Activated B cell treated with CpG ODN at 0.5 μM for 24 hours (primary cell): Measurements from ENCODE around the gene FXR1. TPM values are rescaled to one million over a fixed set of nuclear protein-coding genes. Genes with fewer than 3 reads are reported as not detected.

Experiments used
- ATAC-seq: fragments of 200-7000 bp; cut with Tn5 transposase; one replicate; pipeline ENCODE4 v1.10.0; 2021; ENCODE audit warnings: low read depth, mild to moderate bottlenecking, moderate library complexity
- CTCF ChIA-PET: fragments of 350-600 bp; sonication (Branson Sonifier 250); formaldehyde crosslinking; loops from one replicate; lab custom pipeline; 2021; ENCODE audit warnings: antibody characterized with exemption; lab: Charles Lee
- POLR2A ChIA-PET: fragments of 350-600 bp; sonication (Branson Sonifier 250); formaldehyde crosslinking; loops from one replicate; lab custom pipeline; 2021; ENCODE audit warnings: antibody characterized with exemption; lab: Charles Lee
- DNase-seq: peaks from one replicate; pipeline ENCODE4 v3.0.0; 2022
- H3K27ac Mint-ChIP-seq: one replicate; pipeline ENCODE4 v1.8.0; 2020; ENCODE audit warnings: mixed read lengths
- H3K27me3 Mint-ChIP-seq: one replicate; pipeline ENCODE4 v1.8.0; 2021; ENCODE audit warnings: mixed read lengths
- H3K36me3 Mint-ChIP-seq: one replicate; pipeline ENCODE4 v1.8.0; 2021; ENCODE audit warnings: low read depth, mixed read lengths
- H3K4me1 Mint-ChIP-seq: one replicate; pipeline ENCODE4 v1.8.0; 2021; ENCODE audit warnings: mixed read lengths
- H3K4me3 Mint-ChIP-seq: one replicate; pipeline ENCODE4 v1.8.0; 2020; ENCODE audit warnings: mild to moderate bottlenecking, mixed read lengths
- H3K9me3 Mint-ChIP-seq: one replicate; pipeline ENCODE4 v1.8.0; 2020; ENCODE audit warnings: mixed read lengths
- intact Hi-C: fragments of 100-400 bp; cut with micrococcal nuclease; formaldehyde crosslinking; loops from one replicate; pipeline ENCODE4 v1.15.1; 2024
- total RNA-seq: library from RNA; stranded (reverse); gene quantifications from 2 replicates; pipeline ENCODE4 v1.2.3, GENCODE V29; 2022
- TF ChIP-seq, protein P1 (sequence below): fragments of 200-600 bp; IDR thresholded peaks from one replicate; pipeline ENCODE4 v1.8.0; 2022; ENCODE audit warnings: antibody characterized with exemption, mild to moderate bottlenecking

Gene FXR1
- total RNA-seq, 1 donor from 2014 or later: 130 TPM

DNA sequence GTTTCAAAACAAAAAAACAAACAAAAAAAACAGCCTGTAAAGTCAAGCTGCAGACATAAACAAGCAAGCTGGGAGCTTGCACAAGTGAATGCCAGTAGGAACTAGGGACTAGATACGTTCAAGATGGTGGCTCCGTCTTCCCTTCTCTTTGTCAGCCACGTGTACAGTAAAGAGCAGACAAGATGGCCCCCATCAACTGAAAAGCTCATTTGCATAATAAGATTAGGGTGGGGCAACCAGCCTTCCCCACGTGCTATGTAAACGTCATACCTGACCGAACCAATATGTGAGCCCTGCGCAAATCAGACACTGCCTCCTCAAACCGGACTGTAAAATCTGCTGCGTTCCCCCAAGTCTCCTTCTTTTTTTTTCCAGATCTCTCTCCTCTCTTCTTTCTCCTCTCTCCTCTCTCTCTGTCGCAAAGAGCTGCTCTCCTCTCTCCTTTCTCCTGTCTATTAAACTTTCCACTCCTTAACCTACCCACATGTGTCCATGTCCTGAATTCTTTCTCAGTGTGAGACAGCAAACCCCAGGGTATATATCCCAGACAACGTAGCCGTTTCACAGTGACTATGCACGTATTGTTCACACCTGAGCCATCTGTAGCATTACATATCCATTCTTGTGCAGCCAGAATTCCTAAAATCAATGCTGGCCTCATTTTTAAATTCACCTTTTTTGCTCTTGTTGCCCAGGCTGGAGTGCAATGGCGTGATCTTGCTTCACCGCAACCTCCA lies 31.2 kb upstream of the FXR1 start:
- ChIA-PET CTCF (no interaction called here), POLR2A (no interaction called here)
- no peaks in the 10 kb centered on the region for H3K36me3 Mint-ChIP-seq
- H3K4me1 Mint-ChIP-seq: no peaks in the 10 kb centered on the region
- peaks cover 12% of the 10 kb centered on the region for H3K27me3 Mint-ChIP-seq
- intact Hi-C loops: no loop called here
- H3K9me3 Mint-ChIP-seq: peaks cover 3% of the 10 kb centered on the region
- H3K4me3 Mint-ChIP-seq: no peak overlapping the region
- no peak overlapping the region for H3K27ac Mint-ChIP-seq
- TF ChIP-seq, protein P1, sequence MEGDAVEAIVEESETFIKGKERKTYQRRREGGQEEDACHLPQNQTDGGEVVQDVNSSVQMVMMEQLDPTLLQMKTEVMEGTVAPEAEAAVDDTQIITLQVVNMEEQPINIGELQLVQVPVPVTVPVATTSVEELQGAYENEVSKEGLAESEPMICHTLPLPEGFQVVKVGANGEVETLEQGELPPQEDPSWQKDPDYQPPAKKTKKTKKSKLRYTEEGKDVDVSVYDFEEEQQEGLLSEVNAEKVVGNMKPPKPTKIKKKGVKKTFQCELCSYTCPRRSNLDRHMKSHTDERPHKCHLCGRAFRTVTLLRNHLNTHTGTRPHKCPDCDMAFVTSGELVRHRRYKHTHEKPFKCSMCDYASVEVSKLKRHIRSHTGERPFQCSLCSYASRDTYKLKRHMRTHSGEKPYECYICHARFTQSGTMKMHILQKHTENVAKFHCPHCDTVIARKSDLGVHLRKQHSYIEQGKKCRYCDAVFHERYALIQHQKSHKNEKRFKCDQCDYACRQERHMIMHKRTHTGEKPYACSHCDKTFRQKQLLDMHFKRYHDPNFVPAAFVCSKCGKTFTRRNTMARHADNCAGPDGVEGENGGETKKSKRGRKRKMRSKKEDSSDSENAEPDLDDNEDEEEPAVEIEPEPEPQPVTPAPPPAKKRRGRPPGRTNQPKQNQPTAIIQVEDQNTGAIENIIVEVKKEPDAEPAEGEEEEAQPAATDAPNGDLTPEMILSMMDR: no peak
- ATAC-seq (no peak), DNase-seq (no peak)

DNA sequence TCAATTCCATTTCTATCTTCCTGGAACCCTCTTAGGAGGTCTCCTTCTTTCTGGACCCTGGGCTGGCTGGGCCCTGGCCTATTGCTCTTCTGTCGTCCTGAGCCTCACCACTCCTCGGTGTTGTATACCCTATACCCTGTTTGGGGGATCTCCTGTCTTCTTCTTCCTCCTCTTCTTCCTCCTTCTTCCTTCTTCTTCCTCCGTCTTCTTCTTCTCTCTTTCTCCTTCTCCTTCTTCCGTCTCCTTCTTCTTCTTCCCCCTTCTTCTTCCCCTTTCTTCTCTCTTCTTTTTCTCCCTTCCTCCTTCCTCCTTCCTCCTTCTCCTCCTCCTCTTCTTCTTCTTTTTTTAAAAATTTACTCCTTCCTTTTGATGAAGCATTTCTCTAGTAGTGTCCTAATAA lies 30.4 kb upstream of the FXR1 start:
- Mint-ChIP-seq H3K27ac (no peak overlapping the region), H3K36me3 (no peaks in the 10 kb centered on the region)
- POLR2A ChIA-PET: no interaction called here

DNA sequence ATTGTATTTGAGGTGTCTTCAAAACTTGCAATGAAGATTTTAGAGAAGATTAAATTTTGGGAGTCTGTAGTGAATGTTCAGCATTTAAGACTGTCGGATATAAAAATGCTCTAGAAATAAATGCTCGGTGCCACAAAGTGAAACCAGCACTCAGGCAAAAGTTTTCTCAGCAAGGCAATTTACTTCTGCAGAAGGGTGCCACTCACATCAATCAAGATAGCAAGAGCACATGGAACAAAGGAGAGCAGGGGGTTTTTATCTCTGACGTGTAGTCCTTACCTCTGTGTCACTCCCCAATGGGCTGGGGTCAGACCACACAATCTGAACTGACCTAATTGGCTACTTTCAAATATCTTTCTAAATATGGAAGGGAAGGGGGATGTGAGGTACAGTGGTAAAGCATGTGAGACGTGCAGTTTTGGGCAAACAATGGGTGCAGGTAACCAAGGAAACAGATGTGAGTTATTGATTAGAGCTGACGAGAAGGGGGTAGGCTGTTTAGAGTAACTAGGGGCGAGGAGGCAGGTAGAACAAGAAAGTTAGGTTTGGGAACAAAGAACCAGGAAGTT lies 23.4 kb upstream of the FXR1 start:
- intact Hi-C loops: no loop called here
- TF ChIP-seq, protein P1: no peak
- Mint-ChIP-seq H3K27me3 (no peaks in the 10 kb centered on the region), H3K36me3 (peaks cover 3% of the 10 kb centered on the region), H3K4me1 (no peaks in the 10 kb centered on the region), H3K27ac (no peak overlapping the region), H3K4me3 (no peak overlapping the region), H3K9me3 (peaks cover 9% of the 10 kb centered on the region)
- DNase-seq (no peak), ATAC-seq (no peak)
- ChIA-PET POLR2A (no interaction called here), CTCF (no interaction called here)

More for the DNA sequence above, 30.4 kb upstream of the FXR1 start:
- intact Hi-C loops: no loop called here
- no peak overlapping the region for H3K4me3 Mint-ChIP-seq
- H3K4me1 Mint-ChIP-seq: no peaks in the 10 kb centered on the region
- ATAC-seq (no peak), DNase-seq (no peak)
- H3K27me3 Mint-ChIP-seq: peaks cover 5% of the 10 kb centered on the region
- TF ChIP-seq, protein P1: no peak
- peaks cover 3% of the 10 kb centered on the region for H3K9me3 Mint-ChIP-seq
- CTCF ChIA-PET: no interaction called here

DNA sequence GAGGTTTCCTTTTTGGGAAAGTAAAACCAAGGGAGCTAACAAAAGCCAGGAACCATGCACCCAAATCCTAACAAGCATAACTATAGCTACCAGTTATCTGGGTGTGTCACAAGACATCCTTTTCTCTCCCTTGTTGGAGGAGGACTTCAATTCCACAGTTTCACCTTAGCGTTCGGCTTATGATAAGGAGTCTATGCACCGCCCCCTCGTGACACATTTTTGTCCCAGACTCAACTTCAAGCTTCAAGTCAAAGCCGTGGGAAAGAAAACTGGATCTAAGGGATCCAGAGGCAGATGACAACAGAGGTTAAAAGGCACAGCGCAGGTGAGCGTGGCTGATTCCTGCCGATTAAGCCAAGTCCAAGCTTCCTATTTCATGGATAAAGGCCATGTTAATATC lies 13.9 kb upstream of the FXR1 start:
- Mint-ChIP-seq H3K27me3 (peaks cover 3% of the 10 kb centered on the region), H3K4me1 (no peaks in the 10 kb centered on the region), H3K27ac (no peak overlapping the region), H3K36me3 (no peaks in the 10 kb centered on the region), H3K4me3 (no peak overlapping the region), H3K9me3 (peaks cover 10% of the 10 kb centered on the region)
- ChIA-PET POLR2A (no interaction called here), CTCF (no interaction called here)
- no peak for DNase-seq
- intact Hi-C loops: no loop called here
- ATAC-seq: no peak
- TF ChIP-seq, protein P1: no peak

DNA sequence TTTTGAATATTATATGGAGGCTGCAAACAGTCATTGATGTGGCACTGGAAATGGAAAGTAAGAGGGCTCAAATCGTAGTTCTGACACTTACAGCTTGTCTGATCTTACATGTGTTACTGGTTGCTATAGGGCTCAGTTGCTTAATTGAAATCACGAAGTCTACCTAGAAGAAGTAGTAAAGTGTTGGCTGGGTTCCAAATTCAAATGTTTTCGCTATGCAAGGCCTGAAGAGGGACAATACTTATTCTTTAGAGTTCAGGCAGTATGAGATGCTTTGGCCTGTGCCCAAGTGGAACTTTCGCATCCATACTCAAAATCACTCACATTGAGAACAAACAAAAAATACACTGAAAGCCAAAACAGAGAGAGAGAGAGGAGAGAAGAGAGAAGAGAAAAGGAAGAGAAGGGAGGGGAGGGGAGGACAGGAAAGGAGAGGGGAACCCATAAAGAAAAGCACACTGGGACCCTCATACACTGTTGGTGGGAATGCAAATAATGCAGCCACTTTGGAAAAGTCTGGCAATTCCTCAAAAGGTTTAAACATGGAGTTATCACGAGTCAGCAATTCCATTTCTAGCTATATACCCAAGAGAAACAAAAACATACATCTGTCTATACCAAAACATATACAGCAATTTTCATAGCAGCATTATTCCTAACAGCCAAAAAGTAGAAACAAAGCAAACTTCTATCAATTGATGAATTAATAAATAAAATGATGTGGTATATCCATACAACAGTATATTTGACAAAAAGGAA lies 2.9 kb upstream of the FXR1 start:
- no peak overlapping the region for H3K27ac Mint-ChIP-seq
- DNase-seq: no peak
- intact Hi-C loops: loop anchor here (5.0 kb wide), 2 partner anchors 1587 to 1883 kb away; partner anchors contain the start of genes ATP11B and ZNF639

More for the DNA sequence above, 2.9 kb upstream of the FXR1 start:
- CTCF ChIA-PET: no interaction called here
- no peak overlapping the region for H3K4me3 Mint-ChIP-seq
- H3K36me3 Mint-ChIP-seq: peaks cover 11% of the 10 kb centered on the region
- POLR2A ChIA-PET: no interaction called here
- H3K27me3 Mint-ChIP-seq: no peaks in the 10 kb centered on the region
- ATAC-seq: no peak
- H3K9me3 Mint-ChIP-seq: peaks cover 2% of the 10 kb centered on the region
- TF ChIP-seq, protein P1: no peak
- H3K4me1 Mint-ChIP-seq: peaks cover 31% of the 10 kb centered on the region
